ENCODE results near the gene C1QL1. TPM values are rescaled to one million over a fixed set of nuclear protein-coding genes. Genes with fewer than 3 reads are reported as not detected.

Gene C1QL1
- total RNA-seq, 1 experiment from 2014 or later: 8.6 TPM

- Histone ChIP-seq H3K27ac (ENCODE audit: low read depth, low read length, poor library complexity, severe bottlenecking) (no peak overlapping the region), H3K4me3 (ENCODE audit: low read depth, low read length, poor library complexity, severe bottlenecking) (no peak overlapping the region), H3K36me3 (ENCODE audit: insufficient read depth, low read length, poor library complexity, severe bottlenecking) (peaks cover 21% of the 10 kb centered on the region), H3K9me3 (ENCODE audit: low read depth, low read length, poor library complexity, severe bottlenecking) (no peaks in the 10 kb centered on the region), H3K27me3 (replicated peaks; ENCODE audit: insufficient read depth, low read depth, low read length, poor library complexity) (no peaks in the 10 kb centered on the region), H3K4me1 (ENCODE audit: insufficient read depth, low read length, poor library complexity, severe bottlenecking) (no peaks in the 10 kb centered on the region)
- CTCF ChIA-PET: no interaction called here
- intact Hi-C loops (cut with micrococcal nuclease; ENCODE audit: unreplicated experiment): no loop called here
- no TSS peak for BruUV-seq (replicated peaks)
- DNase-seq (ENCODE audit: low spot score): no peak
- POLR2A ChIA-PET (ENCODE audit: low non-redundant PET): interaction anchor here (0.6 kb wide), 1 partner anchor 11 kb away, joined by 3 read pairs; no protein-coding TSS in a partner anchor
- no peak for TF ChIP-seq EZH2 (IDR thresholded peaks at IDR 0.05; ENCODE audit: borderline replicate concordance, low read depth, low read length, poor library complexity, severe bottlenecking)
- TF ChIP-seq CTCF (conservative IDR thresholded peaks at IDR 0.05; ENCODE audit: low read depth, low read length): no peak
Measured at GRCh38 chr17:44940317-44940716, 27.8 kb downstream of the C1QL1 start.

GRCh38 chr17:44935116-44935515 lies 33.0 kb downstream of the C1QL1 start:
- H3K4me1 ChIP-seq (ENCODE audit: insufficient read depth, low read length, poor library complexity, severe bottlenecking): no peaks in the 10 kb centered on the region
- H3K4me3 ChIP-seq (ENCODE audit: low read depth, low read length, poor library complexity, severe bottlenecking): no peak overlapping the region
- TF ChIP-seq EZH2 (IDR thresholded peaks at IDR 0.05; ENCODE audit: borderline replicate concordance, low read depth, low read length, poor library complexity, severe bottlenecking) (no peak), CTCF (conservative IDR thresholded peaks at IDR 0.05; ENCODE audit: low read depth, low read length) (no peak)
- no peaks in the 10 kb centered on the region for H3K9me3 ChIP-seq (ENCODE audit: low read depth, low read length, poor library complexity, severe bottlenecking)
- H3K36me3 ChIP-seq (ENCODE audit: insufficient read depth, low read length, poor library complexity, severe bottlenecking): peaks cover 47% of the 10 kb centered on the region
- ChIA-PET POLR2A (ENCODE audit: low non-redundant PET) (interaction anchor here (0.6 kb wide), 1 partner anchor 48 kb away, joined by 8 read pairs; no protein-coding TSS in a partner anchor), CTCF (no interaction called here)
- no peak for DNase-seq (ENCODE audit: low spot score)
- intact Hi-C loops (cut with micrococcal nuclease; ENCODE audit: unreplicated experiment): no loop called here
- H3K27ac ChIP-seq (ENCODE audit: low read depth, low read length, poor library complexity, severe bottlenecking): no peak overlapping the region
- H3K27me3 ChIP-seq (replicated peaks; ENCODE audit: insufficient read depth, low read depth, low read length, poor library complexity): no peaks in the 10 kb centered on the region
- BruUV-seq (replicated peaks): no TSS peak

GRCh38 chr17:44934745-44935105 lies 33.4 kb downstream of the C1QL1 start:
- no TSS peak for BruUV-seq (replicated peaks)
- POLR2A ChIA-PET (ENCODE audit: low non-redundant PET): no interaction called here
- Histone ChIP-seq H3K27me3 (replicated peaks; ENCODE audit: insufficient read depth, low read depth, low read length, poor library complexity) (no peaks in the 10 kb centered on the region), H3K4me1 (ENCODE audit: insufficient read depth, low read length, poor library complexity, severe bottlenecking) (no peaks in the 10 kb centered on the region), H3K27ac (ENCODE audit: low read depth, low read length, poor library complexity, severe bottlenecking) (no peak overlapping the region), H3K4me3 (ENCODE audit: low read depth, low read length, poor library complexity, severe bottlenecking) (no peak overlapping the region), H3K9me3 (ENCODE audit: low read depth, low read length, poor library complexity, severe bottlenecking) (no peaks in the 10 kb centered on the region), H3K36me3 (ENCODE audit: insufficient read depth, low read length, poor library complexity, severe bottlenecking) (peaks cover 51% of the 10 kb centered on the region)
- CTCF ChIA-PET: no interaction called here
- TF ChIP-seq CTCF (conservative IDR thresholded peaks at IDR 0.05; ENCODE audit: low read depth, low read length): no peak
- no peak for TF ChIP-seq EZH2 (IDR thresholded peaks at IDR 0.05; ENCODE audit: borderline replicate concordance, low read depth, low read length, poor library complexity, severe bottlenecking)
- intact Hi-C loops (cut with micrococcal nuclease; ENCODE audit: unreplicated experiment): no loop called here
- DNase-seq (ENCODE audit: low spot score): no peak

Measured in A673 (cell line).